HepG2 (cell line): ENCODE data around the gene TBC1D16. TPM values are rescaled to one million over a fixed set of nuclear protein-coding genes. Genes with fewer than 3 reads are reported as not detected.

Source experiments
- ERF ChIP-seq: IDR thresholded peaks from 2 replicates; pipeline ENCODE4 v1.6.1; 2018; ENCODE audit warnings: missing biosample characterization, missing genetic modification reagents
- GATAD1 ChIP-seq: IDR thresholded peaks from 2 replicates; pipeline ENCODE4 v1.6.1; 2016; ENCODE audit warnings: missing genetic modification reagents, missing compliant biosample characterization
- KLF6 ChIP-seq: IDR thresholded peaks from 2 replicates; pipeline ENCODE4 v1.8.0; 2016; ENCODE audit warnings: missing biosample characterization, missing genetic modification reagents
- MATR3 ChIP-seq: sonication (generic); formaldehyde crosslinking; IDR thresholded peaks from 2 replicates; pipeline ENCODE4 v1.4.0; 2020; ENCODE audit warnings: missing genetic modification reagents
- MIER2 ChIP-seq: IDR thresholded peaks from 2 replicates; pipeline ENCODE4 v1.6.1; 2016; ENCODE audit warnings: missing biosample characterization, missing genetic modification reagents
- NR2C2 ChIP-seq: sonication (generic); formaldehyde crosslinking; IDR thresholded peaks from 2 replicates; pipeline ENCODE4 v1.4.0; 2020; ENCODE audit warnings: missing genetic modification reagents, mild to moderate bottlenecking, moderate library complexity, borderline replicate concordance
- SIX1 ChIP-seq: sonication (generic); formaldehyde crosslinking; IDR thresholded peaks from 2 replicates; pipeline ENCODE4 v1.4.0; 2020; ENCODE audit warnings: missing genetic modification reagents, borderline replicate concordance
- TCF12 ChIP-seq, 2 experiments: fragments of 450-650 bp in 1 of 2; sonication (generic) in 1 of 2; formaldehyde crosslinking in 1 of 2; IDR thresholded peaks; 2 replicates each; pipeline versions ENCODE4 v1.6.1 to v1.8.0; 2017 to 2022; ENCODE audit warnings: antibody characterized with exemption in 1 of 2, mild to moderate bottlenecking in 1 of 2, missing genetic modification reagents in 1 of 2, moderate library complexity in 1 of 2
- ZBTB8A ChIP-seq: sonication (generic); formaldehyde crosslinking; IDR thresholded peaks from 2 replicates; pipeline ENCODE4 v1.4.0; 2020; ENCODE audit warnings: mild to moderate bottlenecking, low read depth, missing genetic modification reagents, borderline replicate concordance
- ZFP36 ChIP-seq: fragments of 150-350 bp; IDR thresholded peaks from 2 replicates; pipeline ENCODE4 v1.6.1; 2018; ENCODE audit warnings: borderline replicate concordance, low read length, low read depth; ENCODE audit not compliant: partially characterized antibody
- ZFP90 ChIP-seq: sonication (generic); formaldehyde crosslinking; IDR thresholded peaks from 2 replicates; pipeline ENCODE4 v1.8.0; 2022; ENCODE audit warnings: missing genetic modification reagents, mild to moderate bottlenecking, inconsistent platforms, borderline replicate concordance
- ZNF234 ChIP-seq: sonication (generic); formaldehyde crosslinking; conservative IDR thresholded peaks from 2 replicates; pipeline ENCODE4 v1.5.1; 2020; ENCODE audit warnings: mild to moderate bottlenecking, missing genetic modification reagents
- ZNF441 ChIP-seq: sonication (generic); formaldehyde crosslinking; IDR thresholded peaks from 2 replicates; pipeline ENCODE4 v1.7.0; 2021; ENCODE audit warnings: missing genetic modification reagents, borderline replicate concordance
- ZNF569 ChIP-seq: sonication (generic); formaldehyde crosslinking; IDR thresholded peaks from 2 replicates; pipeline ENCODE4 v1.5.0; 2020; ENCODE audit warnings: mild to moderate bottlenecking, missing genetic modification reagents, moderate library complexity, borderline replicate concordance
- ZNF619 ChIP-seq: sonication (generic); formaldehyde crosslinking; IDR thresholded peaks from 2 replicates; pipeline ENCODE4 v1.4.0; 2020; ENCODE audit warnings: mild to moderate bottlenecking, missing genetic modification reagents
- polyA plus RNA-seq, 8 experiments: library from polyadenylated mRNA; depleted of rRNA in 3 of 8; stranded (reverse) in 7 of 8; unstranded in 1 of 8; fragments of >200 nt; fragmentation: Illumina TruSeq in 4 of 8; extraction: Trizol in 4 of 8; gene quantifications; 2 replicates each; pipeline versions ENCODE4 v1.2.1 to v1.2.3, GENCODE V29; 2011 to 2016; ENCODE audit warnings: low read depth in 4 of 8, missing spikeins in 1 of 8, mixed read lengths in 1 of 8; ENCODE audit not compliant: insufficient read depth in 1 of 8
- total RNA-seq, 5 experiments: library from RNA; depleted of rRNA; stranded (reverse); fragments of >200 nt; fragmentation: Illumina TruSeq; extraction: Trizol; gene quantifications; 2 replicates each; pipeline ENCODE4 v1.2.3, GENCODE V29; 2016; ENCODE audit warnings: low read depth in 1 of 5
- TF ChIP-seq, protein P1 (sequence below): IDR thresholded peaks from 2 replicates; pipeline ENCODE4 v1.6.1; 2016
- TF ChIP-seq, protein P2 (sequence below), 2 experiments: sonication (generic) in 1 of 2; formaldehyde crosslinking in 1 of 2; IDR thresholded peaks; 2 replicates each; pipeline versions ENCODE4 v1.6.1 to v1.9.0; 2014 to 2022; ENCODE audit warnings: antibody characterized with exemption in 1 of 2, borderline replicate concordance in 1 of 2, inconsistent platforms in 1 of 2, low read depth in 1 of 2, missing genetic modification reagents in 1 of 2
- TF ChIP-seq, protein P3 (sequence below): IDR thresholded peaks from 2 replicates; pipeline ENCODE4 v1.6.1; 2012; ENCODE audit warnings: low read length, improper control_type of control experiment

Gene TBC1D16
- total and polyA plus RNA-seq, 2 of the 13 experiments (the other 11 are each of a cell fraction or from before 2014, with no cell fraction given), result 14.9 to 24.9 TPM

- TF ChIP-seq ZNF441 (CRISPR knock-in tag), result peak; percentile 52; the same call in 1 of the 2 replicates
- no peak for TF ChIP-seq ZFP36
- TF ChIP-seq ZNF619, result no peak; the same call in 1 of the 2 replicates
- TF ChIP-seq ZFP90, result no peak; the same call in 1 of the 2 replicates
- TF ChIP-seq ZNF234, result 0 out of 2 replicates have a peak, but pooled peaks have one; percentile 41
- no peak; the same call in 1 of the 2 replicates for TF ChIP-seq GATAD1 (CRISPR knock-in tag)
- no peak for TF ChIP-seq ZBTB8A (CRISPR knock-in tag)
- TF ChIP-seq TCF12 (IDR thresholded peaks at IDR 0.05), result no peak
- 0 out of 2 replicates have a peak, but pooled peaks have one; percentile 17 for TF ChIP-seq TCF12 (CRISPR knock-in tag; IDR thresholded peaks at IDR 0.05)
- TF ChIP-seq MATR3 (CRISPR knock-in tag), result no peak
- peak; percentile 57 for TF ChIP-seq ERF (CRISPR knock-in tag)
- no peak for TF ChIP-seq MIER2
- TF ChIP-seq, protein P1, sequence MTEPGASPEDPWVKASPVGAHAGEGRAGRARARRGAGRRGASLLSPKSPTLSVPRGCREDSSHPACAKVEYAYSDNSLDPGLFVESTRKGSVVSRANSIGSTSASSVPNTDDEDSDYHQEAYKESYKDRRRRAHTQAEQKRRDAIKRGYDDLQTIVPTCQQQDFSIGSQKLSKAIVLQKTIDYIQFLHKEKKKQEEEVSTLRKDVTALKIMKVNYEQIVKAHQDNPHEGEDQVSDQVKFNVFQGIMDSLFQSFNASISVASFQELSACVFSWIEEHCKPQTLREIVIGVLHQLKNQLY (CRISPR knock-in tag), result peak; percentile 90
- TF ChIP-seq KLF6 (CRISPR knock-in tag), result peak; percentile 42; the same call in 1 of the 2 replicates
- TF ChIP-seq, protein P2, sequence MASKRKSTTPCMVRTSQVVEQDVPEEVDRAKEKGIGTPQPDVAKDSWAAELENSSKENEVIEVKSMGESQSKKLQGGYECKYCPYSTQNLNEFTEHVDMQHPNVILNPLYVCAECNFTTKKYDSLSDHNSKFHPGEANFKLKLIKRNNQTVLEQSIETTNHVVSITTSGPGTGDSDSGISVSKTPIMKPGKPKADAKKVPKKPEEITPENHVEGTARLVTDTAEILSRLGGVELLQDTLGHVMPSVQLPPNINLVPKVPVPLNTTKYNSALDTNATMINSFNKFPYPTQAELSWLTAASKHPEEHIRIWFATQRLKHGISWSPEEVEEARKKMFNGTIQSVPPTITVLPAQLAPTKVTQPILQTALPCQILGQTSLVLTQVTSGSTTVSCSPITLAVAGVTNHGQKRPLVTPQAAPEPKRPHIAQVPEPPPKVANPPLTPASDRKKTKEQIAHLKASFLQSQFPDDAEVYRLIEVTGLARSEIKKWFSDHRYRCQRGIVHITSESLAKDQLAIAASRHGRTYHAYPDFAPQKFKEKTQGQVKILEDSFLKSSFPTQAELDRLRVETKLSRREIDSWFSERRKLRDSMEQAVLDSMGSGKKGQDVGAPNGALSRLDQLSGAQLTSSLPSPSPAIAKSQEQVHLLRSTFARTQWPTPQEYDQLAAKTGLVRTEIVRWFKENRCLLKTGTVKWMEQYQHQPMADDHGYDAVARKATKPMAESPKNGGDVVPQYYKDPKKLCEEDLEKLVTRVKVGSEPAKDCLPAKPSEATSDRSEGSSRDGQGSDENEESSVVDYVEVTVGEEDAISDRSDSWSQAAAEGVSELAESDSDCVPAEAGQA (IDR thresholded peaks at IDR 0.05; ENCODE audit: low read depth), result no peak
- TF ChIP-seq, protein P2 (CRISPR knock-in tag; IDR thresholded peaks at IDR 0.05; ENCODE audit: borderline replicate concordance), result 0 out of 2 replicates have a peak, but pooled peaks have one; percentile 12
- TF ChIP-seq, protein P3, sequence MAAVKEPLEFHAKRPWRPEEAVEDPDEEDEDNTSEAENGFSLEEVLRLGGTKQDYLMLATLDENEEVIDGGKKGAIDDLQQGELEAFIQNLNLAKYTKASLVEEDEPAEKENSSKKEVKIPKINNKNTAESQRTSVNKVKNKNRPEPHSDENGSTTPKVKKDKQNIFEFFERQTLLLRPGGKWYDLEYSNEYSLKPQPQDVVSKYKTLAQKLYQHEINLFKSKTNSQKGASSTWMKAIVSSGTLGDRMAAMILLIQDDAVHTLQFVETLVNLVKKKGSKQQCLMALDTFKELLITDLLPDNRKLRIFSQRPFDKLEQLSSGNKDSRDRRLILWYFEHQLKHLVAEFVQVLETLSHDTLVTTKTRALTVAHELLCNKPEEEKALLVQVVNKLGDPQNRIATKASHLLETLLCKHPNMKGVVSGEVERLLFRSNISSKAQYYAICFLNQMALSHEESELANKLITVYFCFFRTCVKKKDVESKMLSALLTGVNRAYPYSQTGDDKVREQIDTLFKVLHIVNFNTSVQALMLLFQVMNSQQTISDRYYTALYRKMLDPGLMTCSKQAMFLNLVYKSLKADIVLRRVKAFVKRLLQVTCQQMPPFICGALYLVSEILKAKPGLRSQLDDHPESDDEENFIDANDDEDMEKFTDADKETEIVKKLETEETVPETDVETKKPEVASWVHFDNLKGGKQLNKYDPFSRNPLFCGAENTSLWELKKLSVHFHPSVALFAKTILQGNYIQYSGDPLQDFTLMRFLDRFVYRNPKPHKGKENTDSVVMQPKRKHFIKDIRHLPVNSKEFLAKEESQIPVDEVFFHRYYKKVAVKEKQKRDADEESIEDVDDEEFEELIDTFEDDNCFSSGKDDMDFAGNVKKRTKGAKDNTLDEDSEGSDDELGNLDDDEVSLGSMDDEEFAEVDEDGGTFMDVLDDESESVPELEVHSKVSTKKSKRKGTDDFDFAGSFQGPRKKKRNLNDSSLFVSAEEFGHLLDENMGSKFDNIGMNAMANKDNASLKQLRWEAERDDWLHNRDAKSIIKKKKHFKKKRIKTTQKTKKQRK, result no peak
- TF ChIP-seq SIX1 (CRISPR knock-in tag), result peak; percentile 71; the same call in 1 of the 2 replicates
- TF ChIP-seq NR2C2 (CRISPR knock-in tag), result peak; percentile 43; the same call in 1 of the 2 replicates
- 0 out of 2 replicates have a peak, but pooled peaks have one; percentile 34 for TF ChIP-seq ZNF569 (CRISPR knock-in tag)
Observed at GRCh38 chr17:79986411-79987186, 49.1 kb downstream of the TBC1D16 start (continued).
